Muscle layer of duodenum (tissue), 2 donors: ENCODE data around the gene WDFY2.

Source experiments
- H3K27ac ChIP-seq: one replicate; pipeline ENCODE4 v1.7.0; 2013; ENCODE audit warnings: mild to moderate bottlenecking, low read length
- H3K27me3 ChIP-seq: one replicate; pipeline ENCODE4 v1.7.0; 2013; ENCODE audit warnings: low read depth, mild to moderate bottlenecking, control low read depth, low read length
- H3K36me3 ChIP-seq, 2 donors: one replicate each; pipeline ENCODE4 v1.7.0; 2013; ENCODE audit warnings: low read length in 2 of 2, control low read depth in 1 of 2, mild to moderate bottlenecking in 1 of 2; ENCODE audit not compliant: insufficient read depth in 2 of 2, control insufficient read depth in 1 of 2
- H3K4me1 ChIP-seq, 2 donors: one replicate each; pipeline ENCODE4 v1.7.0; 2013; ENCODE audit warnings: low read length in 2 of 2, mild to moderate bottlenecking in 2 of 2, control low read depth in 1 of 2, moderate library complexity in 1 of 2; ENCODE audit not compliant: insufficient read depth in 2 of 2, control insufficient read depth in 1 of 2
- H3K4me3 ChIP-seq, 2 donors: one replicate each; pipeline ENCODE4 v1.7.0; 2013; ENCODE audit warnings: low read length in 2 of 2, low read depth in 1 of 2, mild to moderate bottlenecking in 1 of 2
- H3K9me3 ChIP-seq, 2 donors: one replicate each; pipeline ENCODE4 v1.7.0; 2013; ENCODE audit warnings: low read length in 2 of 2, control low read depth in 1 of 2, mild to moderate bottlenecking in 1 of 2; ENCODE audit not compliant: control insufficient read depth in 1 of 2
- donor health status: healthy.

The WDFY2 gene

GRCh38 chr13:51734786-51735185, 150.5 kb downstream of the WDFY2 start:
- Histone ChIP-seq H3K36me3 (peaks cover 0 to 9% of the 10 kb centered on the region in 2 donors), H3K27ac (no peak overlapping the region), H3K4me1 (peaks cover 5 to 19% of the 10 kb centered on the region in 2 donors), H3K4me3 (no peak overlapping the region), H3K27me3 (no peaks in the 10 kb centered on the region), H3K9me3 (no peaks in the 10 kb centered on the region)

GRCh38 chr13:51737609-51738008, 153.3 kb downstream of the WDFY2 start:
- no peaks in the 10 kb centered on the region for H3K27me3 ChIP-seq
- H3K27ac ChIP-seq, result no peak overlapping the region
- H3K36me3 ChIP-seq, result peaks cover 0 to 9% of the 10 kb centered on the region in 2 donors
- peaks cover 0 to 4% of the 10 kb centered on the region in 2 donors for H3K4me1 ChIP-seq
- H3K4me3 ChIP-seq, result no peak overlapping the region
- H3K9me3 ChIP-seq, result no peaks in the 10 kb centered on the region

- Histone ChIP-seq H3K4me1 (peaks cover 0 to 4% of the 10 kb centered on the region in 2 donors), H3K9me3 (no peaks in the 10 kb centered on the region), H3K4me3 (no peak overlapping the region), H3K36me3 (peaks cover 0 to 9% of the 10 kb centered on the region in 2 donors), H3K27ac (no peak overlapping the region), H3K27me3 (no peaks in the 10 kb centered on the region)
These were observed 154.1 kb downstream of the WDFY2 start for GRCh38 chr13:51738226-51738905.

- Histone ChIP-seq H3K27me3 (no peaks in the 10 kb centered on the region), H3K4me3 (no peak overlapping the region), H3K4me1 (peaks cover 0 to 4% of the 10 kb centered on the region in 2 donors), H3K36me3 (peaks cover 0 to 9% of the 10 kb centered on the region in 2 donors), H3K9me3 (no peaks in the 10 kb centered on the region), H3K27ac (peak overlapping the region; percentile 3)
These were observed 154.9 kb downstream of the WDFY2 start for GRCh38 chr13:51739027-51739764.

- Histone ChIP-seq H3K4me3 (no peak overlapping the region), H3K36me3 (peaks cover 0 to 9% of the 10 kb centered on the region in 2 donors), H3K27me3 (no peaks in the 10 kb centered on the region), H3K27ac (no peak overlapping the region), H3K4me1 (peaks cover 0 to 4% of the 10 kb centered on the region in 2 donors), H3K9me3 (no peaks in the 10 kb centered on the region)
These were observed 156.4 kb downstream of the WDFY2 start for GRCh38 chr13:51740698-51741097.

- Histone ChIP-seq H3K27me3 (no peaks in the 10 kb centered on the region), H3K4me3 (no peak overlapping the region), H3K4me1 (peaks cover 0 to 4% of the 10 kb centered on the region in 2 donors), H3K27ac (no peak overlapping the region), H3K36me3 (peaks cover 0 to 9% of the 10 kb centered on the region in 2 donors), H3K9me3 (no peaks in the 10 kb centered on the region)
These were observed 157.8 kb downstream of the WDFY2 start for GRCh38 chr13:51742031-51742430.

GRCh38 chr13:51742611-51743010, 158.3 kb downstream of the WDFY2 start:
- no peak overlapping the region for H3K27ac ChIP-seq
- no peaks in the 10 kb centered on the region for H3K9me3 ChIP-seq
- no peak overlapping the region for H3K4me3 ChIP-seq
- peaks cover 0 to 4% of the 10 kb centered on the region in 2 donors for H3K4me1 ChIP-seq
- peaks cover 0 to 11% of the 10 kb centered on the region in 2 donors for H3K36me3 ChIP-seq
- H3K27me3 ChIP-seq, result no peaks in the 10 kb centered on the region

- Histone ChIP-seq H3K4me3 (no peak overlapping the region), H3K4me1 (no peaks in the 10 kb centered on the region), H3K36me3 (peaks cover 0 to 14% of the 10 kb centered on the region in 2 donors), H3K9me3 (peaks cover 5 to 6% of the 10 kb centered on the region in 2 donors), H3K27me3 (no peaks in the 10 kb centered on the region), H3K27ac (no peak overlapping the region)
These were observed 161.0 kb downstream of the WDFY2 start for GRCh38 chr13:51745243-51745642.

- peaks cover 5 to 6% of the 10 kb centered on the region in 2 donors for H3K9me3 ChIP-seq
- no peaks in the 10 kb centered on the region for H3K27me3 ChIP-seq
- H3K4me3 ChIP-seq, result no peak overlapping the region
- no peaks in the 10 kb centered on the region for H3K4me1 ChIP-seq
- H3K27ac ChIP-seq, result no peak overlapping the region
- peaks cover 8 to 14% of the 10 kb centered on the region in 2 donors for H3K36me3 ChIP-seq
These were observed 162.5 kb downstream of the WDFY2 start for GRCh38 chr13:51746802-51747201.

- peaks cover 17 to 22% of the 10 kb centered on the region in 2 donors for H3K36me3 ChIP-seq
- H3K27me3 ChIP-seq, result no peaks in the 10 kb centered on the region
- H3K9me3 ChIP-seq, result peaks cover 5 to 6% of the 10 kb centered on the region in 2 donors
- no peaks in the 10 kb centered on the region for H3K4me1 ChIP-seq
- H3K27ac ChIP-seq, result no peak overlapping the region
- H3K4me3 ChIP-seq, result peak overlapping the region in 1 of 2 donors; percentile 14
These were observed 163.5 kb downstream of the WDFY2 start for GRCh38 chr13:51747438-51748434.

GRCh38 chr13:51756651-51757050, 172.4 kb downstream of the WDFY2 start:
- Histone ChIP-seq H3K9me3 (no peaks in the 10 kb centered on the region), H3K27ac (no peak overlapping the region), H3K4me1 (no peaks in the 10 kb centered on the region), H3K27me3 (no peaks in the 10 kb centered on the region), H3K4me3 (no peak overlapping the region), H3K36me3 (peaks cover 29 to 52% of the 10 kb centered on the region in 2 donors)
